ENCODE results near the gene NUP50.

The NUP50 gene, protein sequence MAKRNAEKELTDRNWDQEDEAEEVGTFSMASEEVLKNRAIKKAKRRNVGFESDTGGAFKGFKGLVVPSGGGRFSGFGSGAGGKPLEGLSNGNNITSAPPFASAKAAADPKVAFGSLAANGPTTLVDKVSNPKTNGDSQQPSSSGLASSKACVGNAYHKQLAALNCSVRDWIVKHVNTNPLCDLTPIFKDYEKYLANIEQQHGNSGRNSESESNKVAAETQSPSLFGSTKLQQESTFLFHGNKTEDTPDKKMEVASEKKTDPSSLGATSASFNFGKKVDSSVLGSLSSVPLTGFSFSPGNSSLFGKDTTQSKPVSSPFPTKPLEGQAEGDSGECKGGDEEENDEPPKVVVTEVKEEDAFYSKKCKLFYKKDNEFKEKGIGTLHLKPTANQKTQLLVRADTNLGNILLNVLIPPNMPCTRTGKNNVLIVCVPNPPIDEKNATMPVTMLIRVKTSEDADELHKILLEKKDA

GRCh38 chr22:45163451-45164269 is at the start of gene NUP50:
TSS of gene NUP50 (plus strand) at chr22:45163925. CDS start at chr22:45168178, 4,253 bp downstream.
- peak; percentile 96 for DNase-seq

DNA sequence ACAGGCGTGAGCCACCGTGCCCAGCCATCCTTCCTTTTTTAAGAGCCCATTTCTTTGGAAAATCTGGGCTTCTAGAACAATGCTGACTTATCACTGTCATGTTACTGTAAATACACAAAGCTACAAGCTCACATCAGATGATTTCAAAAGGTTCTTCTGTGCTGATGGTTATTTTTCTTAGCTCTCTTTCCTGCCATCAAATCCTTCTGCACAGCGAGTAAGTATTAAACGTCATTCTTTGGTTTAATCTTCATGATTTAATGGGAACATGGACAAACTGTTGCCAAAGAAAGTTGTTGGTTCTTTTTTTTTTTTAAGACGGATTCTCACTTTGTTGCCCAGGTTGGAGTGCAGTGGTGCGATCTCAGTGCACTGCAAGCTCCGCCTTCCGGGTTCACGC is 43.3 kb upstream of the NUP50 start:
- DNase-seq: no peak

- no peak for DNase-seq
Observed at GRCh38 chr22:45120931-45121330, 42.8 kb upstream of the NUP50 start.

DNA sequence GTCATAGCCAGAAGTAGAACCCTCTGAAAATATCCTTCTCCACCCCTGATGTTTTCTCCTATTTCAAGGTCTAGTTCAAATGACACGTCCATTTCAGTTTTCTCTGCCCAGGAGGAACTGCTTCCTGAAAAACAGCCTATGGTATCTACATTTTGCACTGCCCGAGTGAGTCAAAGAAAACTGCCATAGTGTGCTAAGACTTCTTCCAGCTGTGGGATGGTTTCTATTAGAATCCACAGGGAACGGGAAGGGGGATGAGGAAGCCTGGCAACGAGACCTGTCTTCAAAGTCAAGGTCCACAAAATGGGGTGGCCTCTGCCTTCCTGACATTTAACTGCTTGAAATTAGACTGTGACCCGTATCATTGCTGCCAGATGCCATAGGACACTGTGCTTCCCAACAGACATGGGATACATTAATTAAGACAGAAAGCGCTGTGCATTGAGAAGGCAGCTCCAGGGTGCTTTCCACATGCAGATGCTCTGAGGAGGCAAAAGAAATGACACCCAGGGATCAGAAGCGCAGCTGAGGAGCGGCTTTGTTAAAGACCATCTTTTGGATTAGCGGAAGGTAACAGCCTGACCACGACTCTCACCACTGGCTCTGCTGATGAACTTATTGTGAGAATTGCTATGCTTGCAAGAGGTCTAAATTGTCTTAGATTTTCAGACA is 39.4 kb upstream of the NUP50 start:
- DNase-seq: no peak

- DNase-seq: peak; percentile 48
Observed at GRCh38 chr22:45125188-45125587, 38.5 kb upstream of the NUP50 start.

GRCh38 chr22:45127866-45128265 is 35.9 kb upstream of the NUP50 start:
- peak; percentile 84 for DNase-seq

GRCh38 chr22:45129703-45130524 is 33.8 kb upstream of the NUP50 start:
- no peak for DNase-seq

GRCh38 chr22:45130891-45131290 is 32.8 kb upstream of the NUP50 start:
- no peak for DNase-seq

- no peak for DNase-seq
Observed at GRCh38 chr22:45131749-45132148, 32.0 kb upstream of the NUP50 start.

DNA sequence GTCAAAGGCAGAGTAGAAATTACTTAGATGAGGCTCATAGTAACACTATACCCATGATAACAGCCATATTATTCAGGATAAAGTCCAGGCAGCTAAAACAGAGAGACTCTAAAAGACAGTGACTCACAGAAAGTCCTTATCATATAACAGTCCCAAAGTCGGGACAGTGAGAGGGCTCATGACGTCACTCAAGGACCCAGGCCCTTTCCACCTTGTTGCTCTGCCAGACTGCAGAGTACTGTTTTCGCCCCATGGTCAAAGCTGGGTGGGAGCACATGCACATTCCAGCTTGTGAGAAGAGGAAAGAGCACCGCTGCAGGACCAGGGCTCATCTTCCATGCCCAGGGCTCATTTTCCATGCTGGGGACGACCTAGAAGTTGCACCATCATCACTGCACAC is 29.4 kb upstream of the NUP50 start:
- no peak for DNase-seq

DNA sequence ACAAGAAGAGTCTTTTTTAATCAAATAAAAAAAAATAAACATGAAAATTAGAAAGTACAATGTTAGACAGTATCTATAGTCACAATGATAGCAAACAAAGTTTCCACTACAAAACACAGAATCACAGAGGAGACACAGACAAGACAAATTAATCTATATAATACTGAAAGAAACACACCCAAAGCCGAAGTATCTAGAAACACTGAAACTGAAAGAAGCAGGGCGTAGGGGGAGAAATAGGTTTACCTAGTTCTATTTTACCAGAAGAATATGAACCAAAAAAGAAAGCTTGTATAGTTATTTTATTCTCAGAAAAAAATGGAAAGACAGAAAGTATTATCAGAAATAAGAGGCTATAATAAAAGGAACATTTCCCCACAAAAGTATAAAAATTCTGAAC is 27.1 kb upstream of the NUP50 start:
- DNase-seq: no peak

DNA sequence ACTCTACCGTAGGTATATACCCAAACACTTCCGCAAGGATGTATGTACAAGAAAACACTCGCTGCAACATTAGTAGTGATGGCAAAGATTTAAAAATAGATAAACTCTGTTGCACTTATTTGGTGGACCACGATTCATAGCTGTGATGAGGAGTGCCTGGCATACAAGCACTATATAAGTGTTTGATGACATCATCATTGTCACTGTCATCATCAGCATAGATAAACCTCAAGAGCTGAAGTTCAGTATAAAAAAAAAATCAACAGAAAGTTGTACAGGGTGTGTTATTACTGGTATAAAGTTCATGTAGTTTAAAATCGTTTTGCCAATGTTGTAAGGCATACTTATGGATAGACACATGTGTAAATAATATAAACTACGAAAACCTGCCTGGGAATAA is 24.0 kb upstream of the NUP50 start:
- no peak for DNase-seq

GRCh38 chr22:45142376-45142775 is 21.3 kb upstream of the NUP50 start:
- DNase-seq: no peak

DNA sequence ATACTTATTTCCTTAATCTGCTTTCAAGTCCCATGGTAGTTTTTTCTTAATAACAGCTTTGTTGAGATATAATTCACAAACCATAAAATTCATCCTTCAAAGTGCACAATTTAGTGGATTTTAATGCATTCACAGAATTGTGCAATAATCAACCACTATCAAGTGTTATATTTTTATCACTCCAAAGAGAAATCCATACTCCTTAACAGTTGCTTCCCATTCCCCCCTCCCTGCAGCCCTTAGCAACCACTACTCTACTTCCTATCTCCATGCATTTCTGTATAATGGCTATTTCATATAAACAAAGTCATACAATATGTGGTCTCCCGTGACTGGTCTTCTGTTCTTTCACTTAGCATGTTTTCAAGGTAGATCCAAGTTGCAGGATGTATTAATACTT is 18.8 kb upstream of the NUP50 start:
- no peak for DNase-seq

- DNase-seq: no peak
Observed at GRCh38 chr22:45149671-45150070, 14.1 kb upstream of the NUP50 start.

- DNase-seq: no peak
Observed at GRCh38 chr22:45150139-45150538, 13.6 kb upstream of the NUP50 start.

- DNase-seq: no peak
Observed at GRCh38 chr22:45151503-45151902, 12.2 kb upstream of the NUP50 start.

- DNase-seq: peak; percentile 41
Observed at GRCh38 chr22:45154383-45154782, 9.3 kb upstream of the NUP50 start.

- DNase-seq: no peak
Observed at GRCh38 chr22:45155050-45155840, 8.5 kb upstream of the NUP50 start.

- DNase-seq: no peak
Observed at GRCh38 chr22:45157907-45158306, 5.8 kb upstream of the NUP50 start.

DNA sequence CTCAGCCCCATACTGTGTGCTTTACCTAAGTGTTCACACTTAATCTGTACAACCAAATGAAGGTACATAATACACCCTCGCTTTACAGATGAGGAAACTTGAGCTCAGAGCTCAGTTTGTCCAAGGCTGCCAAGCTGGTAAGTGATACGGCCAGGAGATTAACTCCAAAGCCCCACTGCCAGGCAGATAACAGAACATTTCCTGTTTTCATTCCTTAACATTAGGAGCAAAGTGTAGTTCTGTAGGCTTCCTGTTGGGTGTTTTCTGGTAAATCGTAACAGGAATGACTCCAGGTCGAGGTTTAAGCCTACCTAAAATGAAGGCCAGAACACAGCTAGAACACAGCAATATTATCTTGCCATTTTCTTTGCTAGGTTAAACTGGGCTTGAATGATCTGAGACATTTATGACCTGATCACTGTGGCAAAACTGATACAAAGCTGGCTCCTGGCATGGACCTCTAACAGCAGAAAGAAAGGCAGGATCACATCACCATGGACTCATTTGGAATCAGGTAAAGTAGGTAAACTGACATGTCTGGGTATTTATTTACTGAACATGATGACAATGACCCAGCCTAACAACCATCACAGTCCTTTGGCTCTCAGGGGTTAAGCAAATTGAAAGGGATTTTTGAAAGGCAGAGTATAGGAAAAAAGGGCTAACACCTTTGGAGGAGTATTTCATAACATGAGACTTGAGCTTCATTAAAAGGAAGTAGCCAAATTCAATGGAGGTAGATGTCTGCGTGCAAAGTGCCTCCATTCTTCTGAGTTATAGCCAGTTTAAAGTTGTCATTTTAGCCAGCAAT is 3.9 kb upstream of the NUP50 start:
- DNase-seq: peak; percentile 23

Data from EL (cell line).